Vagina (tissue), 2 donors: ENCODE measurements around the gene STEAP3. TPM values are rescaled to one million over a fixed set of nuclear protein-coding genes. Genes with fewer than 3 reads are reported as not detected.

Source experiments
- DNase-seq, 2 donors: peaks; one replicate each; pipeline ENCODE4 v3.0.0-alpha.2; 2017; ENCODE audit errors: extremely low spot score in 2 of 2
- H3K27ac ChIP-seq: fragments of 200-600 bp; sonication (generic); one replicate; pipeline ENCODE4 v1.5.1; 2019
- H3K27me3 ChIP-seq: fragments of 200-600 bp; sonication (generic); one replicate; pipeline ENCODE4 v1.5.1; 2019
- H3K36me3 ChIP-seq, 2 donors: fragments of 200-600 bp; sonication (generic); one replicate each; pipeline ENCODE4 v1.5.1; 2017 to 2019
- H3K4me1 ChIP-seq: fragments of 200-600 bp; sonication (generic); one replicate; pipeline ENCODE4 v1.5.1; 2019
- H3K4me3 ChIP-seq, 2 donors: fragments of 200-600 bp; sonication (generic); 1 replicate in 1 of 2; 2 replicates in 1 of 2; pipeline ENCODE4 v1.5.1; 2016 to 2019
- H3K9me3 ChIP-seq: fragments of 200-600 bp; sonication (generic); one replicate; pipeline ENCODE4 v1.5.1; 2019
- CTCF ChIP-seq, 3 experiments: fragments of 450-650 bp in 2 of 3; fragments of 200-600 bp in 1 of 3; sonication (generic) in 1 of 3; IDR thresholded peaks; one replicate each; pipeline ENCODE4 v1.5.1; 2017 to 2019; ENCODE audit warnings: antibody characterized with exemption in 3 of 3, mild to moderate bottlenecking in 2 of 3, moderate library complexity in 2 of 3
- POLR2A ChIP-seq, 2 donors: fragments of 450-650 bp; IDR thresholded peaks; one replicate each; pipeline ENCODE4 v1.6.1; 2017; ENCODE audit warnings: antibody characterized with exemption in 2 of 2, mild to moderate bottlenecking in 2 of 2, moderate library complexity in 2 of 2
- POLR2AphosphoS5 ChIP-seq, 2 donors: sonication (generic); formaldehyde crosslinking; IDR thresholded peaks; one replicate each; pipeline ENCODE4 v1.9.0; 2017; ENCODE audit warnings: antibody characterized with exemption in 2 of 2, mild to moderate bottlenecking in 2 of 2, low read depth in 1 of 2; ENCODE audit not compliant: insufficient read depth in 1 of 2
- intact Hi-C: fragments of 100-400 bp; cut with DNase I; formaldehyde crosslinking; loops from one replicate; pipeline ENCODE4 v1.15.1; 2023
- total RNA-seq: library from RNA; depleted of rRNA; stranded (reverse); fragments of >200 nt; gene quantifications from one replicate; pipeline ENCODE4 v1.2.3, GENCODE V29; 2016

Gene STEAP3
- total RNA-seq, 1 donor from 2014 or later, result 22.1 TPM

GRCh38 chr2:119205001-119205706 lies 18.5 kb upstream of the STEAP3 start:
- no peaks in the 10 kb centered on the region for H3K27me3 ChIP-seq
- H3K36me3 ChIP-seq, result no peaks in the 10 kb centered on the region
- intact Hi-C loops, result no loop called here
- DNase-seq, result no peak
- H3K4me3 ChIP-seq, result no peak overlapping the region
- no peak for TF ChIP-seq POLR2A (IDR thresholded peaks at IDR 0.05)
- no peak for TF ChIP-seq CTCF (IDR thresholded peaks at IDR 0.05)
- TF ChIP-seq POLR2AphosphoS5 (IDR thresholded peaks at IDR 0.05; ENCODE audit: insufficient read depth in 1 of 2, low read depth in 1 of 2), result no peak
- no peaks in the 10 kb centered on the region for H3K4me1 ChIP-seq
- H3K9me3 ChIP-seq, result no peaks in the 10 kb centered on the region
- H3K27ac ChIP-seq, result no peak overlapping the region

GRCh38 chr2:119206201-119206600 lies 17.4 kb upstream of the STEAP3 start:
- intact Hi-C loops, result no loop called here
- DNase-seq, result no peak
- no peaks in the 10 kb centered on the region for H3K27me3 ChIP-seq
- no peak overlapping the region for H3K27ac ChIP-seq
- no peak overlapping the region for H3K4me3 ChIP-seq
- no peaks in the 10 kb centered on the region for H3K9me3 ChIP-seq
- no peaks in the 10 kb centered on the region for H3K4me1 ChIP-seq
- TF ChIP-seq POLR2A (IDR thresholded peaks at IDR 0.05) (no peak), POLR2AphosphoS5 (IDR thresholded peaks at IDR 0.05; ENCODE audit: insufficient read depth in 1 of 2, low read depth in 1 of 2) (no peak), CTCF (IDR thresholded peaks at IDR 0.05) (no peak)
- no peaks in the 10 kb centered on the region for H3K36me3 ChIP-seq

DNA sequence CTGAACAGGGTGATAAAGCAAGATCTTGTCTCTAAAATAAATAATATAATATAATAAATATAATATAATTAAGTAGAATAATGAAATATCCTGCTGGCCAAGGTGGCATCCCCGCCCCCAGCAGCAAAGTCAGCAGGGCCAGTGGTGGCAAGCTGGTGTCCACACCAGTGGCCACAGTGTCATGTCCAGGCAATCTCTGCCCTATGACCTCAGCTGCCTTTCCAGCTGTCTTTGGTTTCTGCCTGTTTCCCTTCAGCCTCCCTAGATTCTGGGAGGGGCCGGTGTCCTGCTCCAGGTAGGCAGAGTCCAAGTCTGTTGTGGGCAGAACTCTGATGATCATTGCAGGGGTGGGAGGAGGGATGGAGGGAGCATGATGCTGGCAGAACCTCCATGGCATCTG lies 16.2 kb upstream of the STEAP3 start:
- Histone ChIP-seq H3K36me3 (no peaks in the 10 kb centered on the region), H3K4me3 (no peak overlapping the region), H3K27ac (no peak overlapping the region), H3K27me3 (no peaks in the 10 kb centered on the region), H3K9me3 (no peaks in the 10 kb centered on the region), H3K4me1 (no peaks in the 10 kb centered on the region)
- TF ChIP-seq POLR2A (IDR thresholded peaks at IDR 0.05) (no peak), POLR2AphosphoS5 (IDR thresholded peaks at IDR 0.05; ENCODE audit: insufficient read depth in 1 of 2, low read depth in 1 of 2) (no peak), CTCF (IDR thresholded peaks at IDR 0.05) (no peak)
- intact Hi-C loops, result no loop called here
- DNase-seq, result no peak

DNA sequence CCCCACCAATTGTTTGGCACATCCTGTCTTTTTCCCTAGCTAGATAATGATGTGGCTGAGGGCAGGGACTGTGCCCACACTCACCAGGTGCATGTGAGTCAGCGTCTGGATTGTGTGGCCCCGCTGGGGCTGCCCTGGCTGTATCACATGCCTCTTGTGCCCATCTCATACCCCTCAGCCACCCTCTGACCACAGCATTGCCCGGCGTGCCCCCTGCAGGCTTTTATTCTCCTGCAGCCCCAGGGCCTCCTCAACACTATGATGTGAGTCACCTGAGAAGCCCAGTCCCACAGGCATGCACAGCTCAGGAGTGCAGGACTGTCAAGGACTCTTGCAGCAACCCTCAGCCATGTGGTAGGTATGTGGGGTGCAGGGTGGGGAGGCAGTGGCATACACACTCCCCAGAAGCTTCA lies 14.8 kb upstream of the STEAP3 start:
- Histone ChIP-seq H3K27ac (no peak overlapping the region), H3K9me3 (no peaks in the 10 kb centered on the region), H3K4me1 (no peaks in the 10 kb centered on the region), H3K4me3 (no peak overlapping the region), H3K36me3 (no peaks in the 10 kb centered on the region), H3K27me3 (no peaks in the 10 kb centered on the region)
- no peak for TF ChIP-seq POLR2AphosphoS5 (IDR thresholded peaks at IDR 0.05; ENCODE audit: insufficient read depth in 1 of 2, low read depth in 1 of 2)
- no peak for TF ChIP-seq POLR2A (IDR thresholded peaks at IDR 0.05)
- no peak for TF ChIP-seq CTCF (IDR thresholded peaks at IDR 0.05)
- no peak for DNase-seq
- intact Hi-C loops, result no loop called here

DNA sequence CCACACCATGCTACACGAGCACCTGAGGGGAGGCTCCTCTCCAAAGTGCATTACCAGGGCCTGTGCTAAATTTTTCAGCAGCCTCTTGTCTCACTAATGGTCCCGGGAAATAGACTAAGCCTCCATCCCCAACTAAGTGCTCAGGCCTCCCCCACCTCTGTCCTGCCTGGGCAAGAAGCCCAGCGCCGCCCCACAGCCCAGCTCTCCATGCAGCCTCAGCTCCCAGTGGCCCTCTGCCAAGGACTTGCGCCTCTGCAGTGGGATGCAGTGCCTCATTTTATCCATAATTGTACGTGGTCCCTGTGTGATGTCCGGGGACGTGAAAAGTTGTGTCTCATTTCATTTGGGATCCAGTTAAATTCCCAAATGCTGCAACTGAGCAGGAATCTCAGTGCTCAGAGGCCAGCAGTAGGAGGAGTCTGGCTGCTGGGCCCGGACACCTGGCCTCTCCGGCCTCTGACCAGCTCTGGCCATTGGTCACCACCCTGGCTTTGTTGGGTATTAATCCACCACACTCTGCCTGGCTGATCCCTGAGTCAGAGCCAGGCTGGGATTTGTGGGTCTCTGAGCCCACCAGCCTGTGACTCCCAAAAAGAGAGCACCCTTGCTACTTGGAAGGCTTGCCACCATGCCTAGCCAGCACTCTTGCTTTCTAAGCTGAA lies 11.4 kb upstream of the STEAP3 start:
- no peaks in the 10 kb centered on the region for H3K27me3 ChIP-seq
- no peak overlapping the region for H3K4me3 ChIP-seq
- no peaks in the 10 kb centered on the region for H3K36me3 ChIP-seq
- no peak overlapping the region for H3K27ac ChIP-seq
- DNase-seq, result no peak
- no peaks in the 10 kb centered on the region for H3K4me1 ChIP-seq
- H3K9me3 ChIP-seq, result no peaks in the 10 kb centered on the region
- TF ChIP-seq POLR2A (IDR thresholded peaks at IDR 0.05) (no peak), POLR2AphosphoS5 (IDR thresholded peaks at IDR 0.05; ENCODE audit: insufficient read depth in 1 of 2, low read depth in 1 of 2) (no peak), CTCF (IDR thresholded peaks at IDR 0.05) (no peak)
- intact Hi-C loops, result no loop called here
